Mesendoderm (in vitro differentiated cells): ENCODE measurements around the gene KANK4.

Experiments used
- DNase-seq: peaks from one replicate; pipeline ENCODE4 v3.0.0; 2013
- H2AK5ac ChIP-seq: 2 replicates; pipeline ENCODE4 v1.6.1; 2013; ENCODE audit warnings: low read length, inconsistent platforms
- H2BK120ac ChIP-seq: 2 replicates; pipeline ENCODE4 v1.6.1; 2013; ENCODE audit warnings: low read depth, mild to moderate bottlenecking, low read length, moderate library complexity, mixed read lengths
- H2BK15ac ChIP-seq: replicated peaks from 2 replicates; pipeline ENCODE4 v1.6.1; 2013; ENCODE audit warnings: low read depth, mild to moderate bottlenecking, moderate library complexity
- H2BK5ac ChIP-seq: 2 replicates; pipeline ENCODE4 v1.6.1; 2013; ENCODE audit warnings: low read length, inconsistent platforms
- H3K18ac ChIP-seq: 2 replicates; pipeline ENCODE4 v1.6.1; 2013; ENCODE audit warnings: mild to moderate bottlenecking, low read length, mixed read lengths
- H3K23ac ChIP-seq: one replicate; pipeline ENCODE4 v1.6.1; 2013; ENCODE audit warnings: low read length
- H3K27ac ChIP-seq: 2 replicates; pipeline ENCODE4 v1.5.1; 2013; ENCODE audit warnings: low read depth, mild to moderate bottlenecking, inconsistent platforms, low read length, moderate library complexity
- H3K27me3 ChIP-seq: 2 replicates; pipeline ENCODE4 v1.6.1; 2013; ENCODE audit warnings: low read length, control low read depth, mild to moderate bottlenecking, inconsistent platforms; ENCODE audit not compliant: insufficient read depth, poor library complexity
- H3K36me3 ChIP-seq: 2 replicates; pipeline ENCODE4 v1.6.1; 2013; ENCODE audit warnings: low read length, inconsistent platforms; ENCODE audit not compliant: control insufficient read depth, insufficient read depth
- H3K4ac ChIP-seq: one replicate; pipeline ENCODE4 v1.6.1; 2013; ENCODE audit warnings: low read depth, mild to moderate bottlenecking, low read length, moderate library complexity
- H3K4me1 ChIP-seq: 2 replicates; pipeline ENCODE4 v1.6.1; 2013; ENCODE audit warnings: low read depth, low read length, inconsistent platforms; ENCODE audit not compliant: control insufficient read depth
- H3K4me2 ChIP-seq: 2 replicates; pipeline ENCODE4 v1.6.1; 2013; ENCODE audit warnings: low read length
- H3K4me3 ChIP-seq: 2 replicates; pipeline ENCODE4 v1.5.1; 2013; ENCODE audit warnings: mild to moderate bottlenecking, low read length
- H3K56ac ChIP-seq: one replicate; pipeline ENCODE4 v1.6.1; 2013; ENCODE audit warnings: low read length
- H3K79me1 ChIP-seq: 2 replicates; pipeline ENCODE4 v1.6.1; 2013; ENCODE audit warnings: low read length, inconsistent platforms
- H3K79me2 ChIP-seq: 2 replicates; pipeline ENCODE4 v1.6.1; 2013; ENCODE audit warnings: mild to moderate bottlenecking, low read length; ENCODE audit not compliant: control insufficient read depth, insufficient read depth
- H3K9ac ChIP-seq: 2 replicates; pipeline ENCODE4 v1.6.1; 2013; ENCODE audit warnings: low read length, inconsistent platforms
- H4K5ac ChIP-seq: one replicate; pipeline ENCODE4 v1.6.1; 2013; ENCODE audit warnings: low read length
- H4K8ac ChIP-seq: one replicate; pipeline ENCODE4 v1.6.1; 2013; ENCODE audit warnings: low read depth, mild to moderate bottlenecking, control low read depth, low read length, moderate library complexity
- WGBS: extraction: QIAGEN DNeasy Blood & Tissue Kit; methylation state at CpG from one replicate; pipeline ENCODE4 v1.1.7; 2013; ENCODE audit warnings: low lambda C conversion rate, missing lambda C conversion rate; ENCODE audit not compliant: insufficient coverage; ENCODE audit errors: extremely low coverage; 5-methylcytosine and 5-hydroxymethylcytosine counted together

KANK4 gene

DNA sequence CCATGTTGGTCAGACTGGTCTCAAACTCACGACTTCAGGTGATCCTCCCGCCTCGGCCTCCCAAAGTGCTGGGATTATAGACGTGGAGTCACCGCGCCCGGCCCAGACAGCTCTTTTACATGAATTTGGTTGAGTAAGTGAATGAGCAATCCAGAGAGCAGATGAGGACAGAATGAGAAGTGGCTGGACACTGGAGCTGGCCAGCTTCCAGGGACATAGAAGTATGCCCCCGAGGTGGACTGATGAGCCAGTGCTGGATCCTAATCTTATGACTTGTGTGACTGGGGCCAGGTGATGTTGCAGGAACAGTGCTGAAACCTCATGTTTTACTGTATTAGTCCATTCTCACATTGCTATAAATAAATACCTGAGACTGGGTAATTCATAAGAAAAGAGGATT is 35.9 kb upstream of the KANK4 start:
- Histone ChIP-seq H3K23ac (no peak overlapping the region), H3K79me2 (no peaks in the 10 kb centered on the region), H3K4me3 (no peak overlapping the region), H3K4me1 (no peaks in the 10 kb centered on the region), H2BK120ac (no peak overlapping the region), H3K4me2 (no peak overlapping the region), H3K27me3 (no peaks in the 10 kb centered on the region), H2BK15ac (no peak overlapping the region), H4K8ac (no peak overlapping the region), H3K27ac (no peak overlapping the region), H2AK5ac (no peak overlapping the region), H3K9ac (no peak overlapping the region), H2BK5ac (no peak overlapping the region), H3K4ac (no peak overlapping the region), H3K18ac (no peak overlapping the region), H3K36me3 (no peaks in the 10 kb centered on the region), H4K5ac (no peak overlapping the region), H3K56ac (no peak overlapping the region), H3K79me1 (no peaks in the 10 kb centered on the region)
- no CpG with 5 or more reads among the region's 8 CpGs for WGBS
- DNase-seq: no peak

DNA sequence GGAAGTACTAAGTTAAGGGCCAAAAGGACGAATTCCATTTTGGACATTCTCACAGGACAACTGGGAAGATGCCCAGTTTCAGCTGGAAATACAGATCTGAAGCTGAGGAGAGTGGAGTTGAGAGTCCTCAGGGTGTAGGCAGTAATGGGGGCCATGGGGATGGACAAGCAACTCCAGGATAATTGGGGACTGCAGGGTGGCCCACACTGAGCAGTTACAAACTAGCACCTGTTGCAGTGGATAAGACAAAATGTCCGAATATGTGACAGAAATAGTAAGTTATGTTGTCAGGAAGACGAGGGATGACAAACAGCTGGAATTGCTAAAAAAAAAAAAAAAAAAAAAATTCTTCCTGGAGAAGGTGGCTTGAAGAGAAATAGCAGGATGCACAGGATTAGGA is 34.6 kb upstream of the KANK4 start:
- WGBS: no CpG with 5 or more reads among the region's 3 CpGs
- H3K56ac ChIP-seq: no peak overlapping the region
- H3K4me3 ChIP-seq: no peak overlapping the region
- no peak overlapping the region for H3K4me2 ChIP-seq
- H3K27me3 ChIP-seq: no peaks in the 10 kb centered on the region
- H4K8ac ChIP-seq: no peak overlapping the region
- no peak overlapping the region for H2AK5ac ChIP-seq
- no peak overlapping the region for H3K4ac ChIP-seq
- no peaks in the 10 kb centered on the region for H3K4me1 ChIP-seq
- no peak overlapping the region for H2BK15ac ChIP-seq
- H2BK5ac ChIP-seq: no peak overlapping the region
- no peak overlapping the region for H3K23ac ChIP-seq
- no peak overlapping the region for H4K5ac ChIP-seq
- no peaks in the 10 kb centered on the region for H3K79me2 ChIP-seq
- DNase-seq: no peak
- H3K27ac ChIP-seq: no peak overlapping the region
- no peak overlapping the region for H2BK120ac ChIP-seq
- H3K79me1 ChIP-seq: no peaks in the 10 kb centered on the region
- H3K18ac ChIP-seq: no peak overlapping the region
- no peaks in the 10 kb centered on the region for H3K36me3 ChIP-seq
- no peak overlapping the region for H3K9ac ChIP-seq

DNA sequence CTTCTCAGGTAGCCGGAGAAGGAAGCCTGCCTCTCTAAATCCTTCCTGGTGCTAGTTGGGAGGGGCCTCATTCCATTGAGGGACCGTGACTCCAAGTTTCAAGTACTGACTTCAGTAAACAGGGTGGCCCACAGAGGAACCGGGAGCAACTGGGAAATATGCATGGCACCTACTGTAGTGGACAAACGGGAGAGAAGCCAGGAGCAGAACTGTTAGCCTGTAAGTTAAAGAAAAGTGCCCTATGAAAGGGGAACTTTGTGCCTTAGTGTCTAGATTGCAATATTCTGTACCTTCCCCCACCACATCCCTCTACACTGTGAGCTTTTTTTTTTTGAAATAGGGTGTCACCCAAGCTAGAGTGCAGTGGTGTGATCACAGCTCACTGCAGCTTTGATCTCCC is 33.2 kb upstream of the KANK4 start:
- H3K27ac ChIP-seq: no peak overlapping the region
- no peaks in the 10 kb centered on the region for H3K27me3 ChIP-seq
- H3K4me2 ChIP-seq: no peak overlapping the region
- no peak overlapping the region for H2BK120ac ChIP-seq
- WGBS: no CpG with 5 or more reads among the region's 4 CpGs
- no peak overlapping the region for H2BK5ac ChIP-seq
- H3K23ac ChIP-seq: no peak overlapping the region
- H3K36me3 ChIP-seq: no peaks in the 10 kb centered on the region
- H4K8ac ChIP-seq: no peak overlapping the region
- no peak overlapping the region for H3K56ac ChIP-seq
- no peak overlapping the region for H4K5ac ChIP-seq
- H3K4ac ChIP-seq: no peak overlapping the region
- no peaks in the 10 kb centered on the region for H3K79me1 ChIP-seq
- H3K18ac ChIP-seq: no peak overlapping the region
- H2BK15ac ChIP-seq: no peak overlapping the region
- no peak overlapping the region for H3K9ac ChIP-seq
- H2AK5ac ChIP-seq: no peak overlapping the region
- H3K4me3 ChIP-seq: no peak overlapping the region
- peaks cover 2% of the 10 kb centered on the region for H3K4me1 ChIP-seq
- DNase-seq: no peak
- H3K79me2 ChIP-seq: no peaks in the 10 kb centered on the region

DNA sequence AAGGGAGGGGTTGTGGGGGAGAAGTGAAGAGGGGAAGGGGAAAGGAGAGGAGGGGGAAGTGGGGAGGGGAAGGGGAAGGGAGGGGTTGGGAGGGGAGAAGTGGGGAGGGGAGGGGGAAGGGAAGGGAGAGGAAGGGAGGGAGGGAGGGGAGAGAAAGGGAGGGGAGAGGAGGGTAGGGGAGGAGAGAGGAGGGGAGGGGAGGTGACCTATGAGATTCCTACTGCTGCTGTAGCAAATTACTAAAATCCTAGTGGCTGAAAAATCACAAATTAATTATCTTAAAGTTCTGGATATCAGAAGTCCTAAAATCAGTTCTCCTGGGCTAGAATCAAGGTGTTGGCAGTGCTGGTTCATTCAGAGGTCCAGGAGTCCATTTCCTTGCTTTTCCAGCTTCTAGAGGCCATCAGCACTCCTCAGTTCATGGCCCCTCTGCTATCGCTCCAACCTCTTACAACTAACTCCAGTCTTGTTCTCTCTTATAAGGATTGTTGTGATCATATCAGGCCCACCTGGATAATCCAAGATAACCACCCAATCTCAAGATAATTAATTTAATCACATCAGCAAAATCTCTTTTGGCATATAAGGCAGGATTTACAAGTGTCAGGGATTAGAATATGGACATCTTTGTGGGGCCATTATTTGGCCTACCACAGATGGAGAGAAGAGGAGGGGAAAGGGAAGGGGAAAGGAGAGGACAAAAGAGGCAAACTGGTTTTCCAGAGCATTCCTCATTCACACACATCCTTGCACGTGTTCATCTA is 30.4 kb upstream of the KANK4 start:
- Histone ChIP-seq H2AK5ac (no peak overlapping the region), H3K36me3 (no peaks in the 10 kb centered on the region), H2BK120ac (no peak overlapping the region), H3K27ac (no peak overlapping the region), H3K23ac (no peak overlapping the region), H3K56ac (no peak overlapping the region), H3K79me1 (no peaks in the 10 kb centered on the region), H2BK5ac (no peak overlapping the region), H3K4me1 (peaks cover 2% of the 10 kb centered on the region), H4K5ac (no peak overlapping the region), H2BK15ac (no peak overlapping the region), H4K8ac (no peak overlapping the region), H3K79me2 (no peaks in the 10 kb centered on the region), H3K4ac (no peak overlapping the region), H3K4me2 (no peak overlapping the region), H3K4me3 (no peak overlapping the region), H3K9ac (no peak overlapping the region), H3K27me3 (no peaks in the 10 kb centered on the region), H3K18ac (no peak overlapping the region)
- no peak for DNase-seq
- WGBS: no CpG with 5 or more reads among the region's 2 CpGs

DNA sequence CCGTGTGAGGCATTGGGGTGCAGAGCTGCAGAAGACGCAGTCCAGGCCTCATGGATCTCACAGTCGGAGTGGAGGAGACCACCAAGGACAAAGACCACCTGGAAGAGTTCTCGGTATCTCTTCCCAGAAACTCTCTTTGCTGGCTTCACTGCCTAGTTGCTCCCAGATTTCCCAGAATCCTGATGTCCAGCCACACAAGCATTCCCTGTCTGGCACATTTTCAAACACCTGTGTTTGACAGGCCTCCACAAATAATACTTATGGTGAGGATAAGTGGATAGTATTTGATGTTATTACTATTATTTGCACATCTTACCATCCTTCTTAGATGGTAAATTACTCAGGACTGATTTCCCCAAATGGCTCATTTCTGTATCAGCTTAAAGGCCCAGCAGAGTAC is 27.7 kb upstream of the KANK4 start:
- DNase-seq: no peak
- Histone ChIP-seq H3K79me2 (no peaks in the 10 kb centered on the region), H2AK5ac (no peak overlapping the region), H4K8ac (no peak overlapping the region), H3K4ac (no peak overlapping the region), H2BK120ac (no peak overlapping the region), H3K18ac (no peak overlapping the region), H3K56ac (no peak overlapping the region), H4K5ac (no peak overlapping the region), H3K79me1 (no peaks in the 10 kb centered on the region), H3K27me3 (no peaks in the 10 kb centered on the region), H2BK15ac (no peak overlapping the region), H3K23ac (no peak overlapping the region), H3K27ac (no peak overlapping the region), H3K4me3 (no peak overlapping the region), H2BK5ac (no peak overlapping the region), H3K9ac (no peak overlapping the region), H3K4me2 (no peak overlapping the region), H3K36me3 (no peaks in the 10 kb centered on the region), H3K4me1 (peaks cover 2% of the 10 kb centered on the region)
- no CpG with 5 or more reads among the region's 4 CpGs for WGBS

DNA sequence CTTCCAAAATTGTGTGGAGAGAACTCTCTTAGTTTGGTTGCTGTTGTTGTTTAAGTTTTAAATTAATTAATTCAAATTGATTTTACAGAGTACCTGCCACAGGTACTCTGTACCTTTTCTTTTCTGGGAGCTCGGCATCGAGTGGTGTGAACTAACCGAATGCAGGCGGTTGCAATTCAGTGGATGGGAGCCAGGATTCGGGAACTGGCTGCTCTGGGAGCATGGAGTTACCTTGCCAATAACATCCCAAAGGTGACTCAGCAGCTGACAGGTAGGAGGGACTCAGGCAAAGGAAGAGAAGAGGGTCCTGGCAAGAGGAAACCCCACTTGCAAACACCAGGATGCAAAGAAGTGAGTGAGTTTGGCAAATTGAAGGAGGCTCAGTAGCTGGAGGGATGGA is 24.7 kb upstream of the KANK4 start:
- no peaks in the 10 kb centered on the region for H3K27me3 ChIP-seq
- no peaks in the 10 kb centered on the region for H3K79me2 ChIP-seq
- no peak overlapping the region for H3K4me2 ChIP-seq
- no peak overlapping the region for H2BK120ac ChIP-seq
- no peak overlapping the region for H2AK5ac ChIP-seq
- no peak overlapping the region for H3K27ac ChIP-seq
- H4K5ac ChIP-seq: no peak overlapping the region
- DNase-seq: no peak
- H3K4me3 ChIP-seq: no peak overlapping the region
- peaks cover 2% of the 10 kb centered on the region for H3K4me1 ChIP-seq
- H3K56ac ChIP-seq: no peak overlapping the region
- H3K23ac ChIP-seq: no peak overlapping the region
- no peak overlapping the region for H3K18ac ChIP-seq
- H4K8ac ChIP-seq: no peak overlapping the region
- H3K79me1 ChIP-seq: no peaks in the 10 kb centered on the region
- H3K36me3 ChIP-seq: no peaks in the 10 kb centered on the region
- no peak overlapping the region for H2BK15ac ChIP-seq
- H2BK5ac ChIP-seq: no peak overlapping the region
- H3K9ac ChIP-seq: no peak overlapping the region
- H3K4ac ChIP-seq: no peak overlapping the region
- WGBS: no CpG with 5 or more reads among the region's 5 CpGs
